ENCODE results near the gene HAPSTR1. TPM values are rescaled to one million over a fixed set of nuclear protein-coding genes. Genes with fewer than 3 reads are reported as not detected.

Gene HAPSTR1
- total RNA-seq, 1 experiment from 2014 or later = 82.8 TPM

DNA sequence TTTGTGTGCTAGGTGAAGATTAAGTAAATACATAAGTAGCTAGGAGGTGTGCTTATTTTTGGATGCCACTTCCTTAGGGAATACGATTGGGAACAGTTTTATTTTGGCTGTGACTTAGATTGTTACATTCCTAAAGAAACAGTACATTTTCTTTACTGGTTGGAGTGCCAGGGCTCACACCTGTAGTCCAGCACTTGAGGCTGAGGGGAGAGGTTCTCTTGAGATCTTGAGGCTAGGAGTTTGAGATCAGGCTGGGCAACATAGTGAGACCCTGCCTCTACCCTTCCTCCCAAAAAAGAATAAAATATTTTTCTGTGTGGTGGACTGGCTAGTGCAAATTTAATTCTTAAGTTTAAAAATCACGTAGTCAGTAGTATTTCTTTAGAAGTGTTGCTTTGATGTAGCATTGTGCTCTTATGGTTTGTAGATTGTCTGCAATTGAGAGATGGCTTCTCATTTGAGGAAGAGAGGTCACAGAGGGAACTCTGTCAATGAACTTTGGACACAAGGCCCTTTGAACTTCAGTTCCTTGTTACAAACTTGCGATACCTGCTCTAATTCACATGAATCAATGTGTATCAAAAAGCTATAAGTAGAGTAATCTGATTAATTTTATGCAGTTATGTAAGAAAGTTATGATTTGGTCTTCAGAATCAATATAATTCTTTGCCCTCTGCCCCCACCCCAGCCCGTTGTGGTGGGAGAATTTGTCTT, 7.1 kb downstream of the HAPSTR1 start:
- BruUV-seq (replicated peaks) = no TSS peak
- Histone ChIP-seq H3K79me2 (ENCODE audit: low read depth) (peaks cover 100% of the 10 kb centered on the region), H3K27ac (peak overlapping the region; percentile 62), H3K9me2 (ENCODE audit: insufficient read depth) (no peaks in the 10 kb centered on the region), H3K36me3 (ENCODE audit: low read depth) (peaks cover 79% of the 10 kb centered on the region), H3K9me3 (ENCODE audit: insufficient read depth, low read depth) (no peaks in the 10 kb centered on the region), H3K27me3 (ENCODE audit: insufficient read depth, low read depth) (no peaks in the 10 kb centered on the region), H2AFZ (no peak overlapping the region), H3K4me1 (replicated peaks; ENCODE audit: insufficient read depth) (peaks cover 93% of the 10 kb centered on the region), H3K4me2 (peak overlapping the region; percentile 99), H4K20me1 (ENCODE audit: insufficient read depth) (peaks cover 99% of the 10 kb centered on the region), H3F3A (ENCODE audit: insufficient read depth, low read depth) (peaks cover 75% of the 10 kb centered on the region), H3K4me3 (0 out of 2 replicates have a peak overlapping the region, but pooled peaks have one; percentile 5)
- TF ChIP-seq, protein P1, sequence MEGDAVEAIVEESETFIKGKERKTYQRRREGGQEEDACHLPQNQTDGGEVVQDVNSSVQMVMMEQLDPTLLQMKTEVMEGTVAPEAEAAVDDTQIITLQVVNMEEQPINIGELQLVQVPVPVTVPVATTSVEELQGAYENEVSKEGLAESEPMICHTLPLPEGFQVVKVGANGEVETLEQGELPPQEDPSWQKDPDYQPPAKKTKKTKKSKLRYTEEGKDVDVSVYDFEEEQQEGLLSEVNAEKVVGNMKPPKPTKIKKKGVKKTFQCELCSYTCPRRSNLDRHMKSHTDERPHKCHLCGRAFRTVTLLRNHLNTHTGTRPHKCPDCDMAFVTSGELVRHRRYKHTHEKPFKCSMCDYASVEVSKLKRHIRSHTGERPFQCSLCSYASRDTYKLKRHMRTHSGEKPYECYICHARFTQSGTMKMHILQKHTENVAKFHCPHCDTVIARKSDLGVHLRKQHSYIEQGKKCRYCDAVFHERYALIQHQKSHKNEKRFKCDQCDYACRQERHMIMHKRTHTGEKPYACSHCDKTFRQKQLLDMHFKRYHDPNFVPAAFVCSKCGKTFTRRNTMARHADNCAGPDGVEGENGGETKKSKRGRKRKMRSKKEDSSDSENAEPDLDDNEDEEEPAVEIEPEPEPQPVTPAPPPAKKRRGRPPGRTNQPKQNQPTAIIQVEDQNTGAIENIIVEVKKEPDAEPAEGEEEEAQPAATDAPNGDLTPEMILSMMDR (conservative IDR thresholded peaks at IDR 0.05) = no peak
- no peak for TF ChIP-seq EZH2 (IDR thresholded peaks at IDR 0.05; ENCODE audit: low read depth)
- no peak for DNase-seq
- intact Hi-C loops (cut with micrococcal nuclease; ENCODE audit: unreplicated experiment) = loop anchor here (1.0 to 10.0 kb wide), 2 partner anchors 17 to 224 kb away; no protein-coding TSS in a partner anchor
- ChIA-PET POLR2A (ENCODE audit: unreplicated experiment) (interaction anchor here (0.5 kb wide), 1 partner anchor 230 kb away, joined by 3 read pairs; no protein-coding TSS in a partner anchor), CTCF (interaction anchor here (1.6 kb wide), 1 partner anchor 90 kb away, joined by 4 read pairs; no protein-coding TSS in a partner anchor)

DNA sequence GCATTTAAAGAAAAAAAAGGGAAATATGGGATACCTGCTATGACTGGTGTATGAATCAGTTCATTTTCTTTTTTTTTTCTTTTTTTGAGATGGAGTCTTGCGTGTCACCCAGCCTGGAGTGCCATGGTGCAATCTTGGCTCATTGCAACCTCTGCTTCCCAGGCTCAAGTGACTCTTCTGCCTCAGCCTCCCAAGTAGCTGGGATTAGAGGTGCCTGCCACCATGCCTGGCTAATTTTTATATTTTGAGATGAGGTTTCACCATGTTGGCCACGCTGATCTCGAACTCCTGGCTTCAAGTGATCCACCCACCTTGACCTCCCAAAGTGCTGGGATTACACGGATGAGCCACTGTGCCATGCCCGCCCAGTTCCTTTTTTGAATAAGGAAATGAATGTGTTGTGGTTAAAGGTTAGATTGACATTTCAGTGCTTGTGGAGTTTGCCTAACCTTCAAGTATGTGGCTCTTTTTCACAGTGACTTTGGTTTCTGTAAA, 7.7 kb downstream of the HAPSTR1 start:
- Histone ChIP-seq H2AFZ (no peak overlapping the region), H3K4me2 (peak overlapping the region; percentile 99), H3K4me1 (replicated peaks; ENCODE audit: insufficient read depth) (peaks cover 89% of the 10 kb centered on the region), H4K20me1 (ENCODE audit: insufficient read depth) (peaks cover 97% of the 10 kb centered on the region), H3K27ac (peak overlapping the region; percentile 62), H3K79me2 (ENCODE audit: low read depth) (peaks cover 100% of the 10 kb centered on the region), H3K4me3 (0 out of 2 replicates have a peak overlapping the region, but pooled peaks have one; percentile 5), H3K36me3 (ENCODE audit: low read depth) (peaks cover 77% of the 10 kb centered on the region), H3K27me3 (ENCODE audit: insufficient read depth, low read depth) (no peaks in the 10 kb centered on the region), H3K9me2 (ENCODE audit: insufficient read depth) (no peaks in the 10 kb centered on the region), H3F3A (ENCODE audit: insufficient read depth, low read depth) (peaks cover 80% of the 10 kb centered on the region), H3K9me3 (ENCODE audit: insufficient read depth, low read depth) (no peaks in the 10 kb centered on the region)
- POLR2A ChIA-PET (ENCODE audit: unreplicated experiment) = interaction anchor here (0.6 kb wide), 1 partner anchor 12 kb away, joined by 4 read pairs; no protein-coding TSS in a partner anchor
- BruUV-seq (replicated peaks) = no TSS peak
- CTCF ChIA-PET = interaction anchor here (0.6 kb wide), 1 partner anchor 179 kb away, joined by 4 read pairs; no protein-coding TSS in a partner anchor
- no peak for TF ChIP-seq EZH2 (IDR thresholded peaks at IDR 0.05; ENCODE audit: low read depth)
- TF ChIP-seq, protein P1 (conservative IDR thresholded peaks at IDR 0.05) = no peak
- intact Hi-C loops (cut with micrococcal nuclease; ENCODE audit: unreplicated experiment) = loop anchor here (1.0 to 10.0 kb wide), 2 partner anchors 16 to 224 kb away; no protein-coding TSS in a partner anchor
- peak in 1 of 2 experiments; percentile 70 for DNase-seq

DNA sequence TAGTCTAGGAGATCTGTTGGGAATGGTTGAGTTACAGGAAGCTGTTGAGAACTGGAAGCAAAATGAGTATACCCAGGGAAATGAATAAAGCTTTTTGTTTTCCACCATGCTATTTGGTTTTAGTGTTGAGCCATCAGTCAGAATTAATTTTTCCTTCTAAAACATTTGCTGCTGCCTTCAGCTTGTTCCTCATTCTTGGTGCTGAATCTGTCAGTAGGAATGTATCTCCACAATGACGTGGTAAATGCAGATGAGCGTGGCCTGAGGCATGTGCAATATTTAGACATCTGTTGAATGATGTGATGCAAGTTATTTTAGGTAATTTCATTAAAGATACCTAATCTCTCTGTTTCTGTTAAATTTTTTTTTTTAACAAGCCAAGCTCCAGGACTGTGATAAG, 10.9 kb downstream of the HAPSTR1 start:
- Histone ChIP-seq H3K9me2 (ENCODE audit: insufficient read depth) (no peaks in the 10 kb centered on the region), H4K20me1 (ENCODE audit: insufficient read depth) (peaks cover 97% of the 10 kb centered on the region), H3K27ac (peak overlapping the region; percentile 62), H3K9me3 (ENCODE audit: insufficient read depth, low read depth) (no peaks in the 10 kb centered on the region), H3K4me2 (peak overlapping the region; percentile 37), H3K4me3 (no peak overlapping the region; the same call in 1 of the 2 replicates), H2AFZ (no peak overlapping the region), H3K27me3 (ENCODE audit: insufficient read depth, low read depth) (no peaks in the 10 kb centered on the region), H3K4me1 (replicated peaks; ENCODE audit: insufficient read depth) (peaks cover 62% of the 10 kb centered on the region), H3K36me3 (ENCODE audit: low read depth) (peaks cover 82% of the 10 kb centered on the region), H3K79me2 (ENCODE audit: low read depth) (peaks cover 99% of the 10 kb centered on the region), H3F3A (ENCODE audit: insufficient read depth, low read depth) (peaks cover 64% of the 10 kb centered on the region)
- TF ChIP-seq, protein P1 (conservative IDR thresholded peaks at IDR 0.05) = no peak
- TF ChIP-seq EZH2 (IDR thresholded peaks at IDR 0.05; ENCODE audit: low read depth) = no peak
- no TSS peak for BruUV-seq (replicated peaks)
- ChIA-PET CTCF (interaction anchor here (0.7 kb wide), 2 partner anchors 95 to 533 kb away, joined by 3 read pairs; no protein-coding TSS in a partner anchor), POLR2A (ENCODE audit: unreplicated experiment) (interaction anchor here (0.6 to 1.1 kb wide), 4 partner anchors 11 to 425 kb away, joined by 4 to 8 read pairs (median 6); partner anchors contain the start of gene HAPSTR1)
- intact Hi-C loops (cut with micrococcal nuclease; ENCODE audit: unreplicated experiment) = no loop called here
- DNase-seq = peak; percentile 55 to 86

Measured in PC-9 (cell line).